ENCODE measurements around the gene EEF2KMT. TPM values are rescaled to one million over a fixed set of nuclear protein-coding genes. Genes with fewer than 3 reads are reported as not detected.

The EEF2KMT gene
- total RNA-seq, 2 donors from 2014 or later: 8.6 to 15.6 TPM

GRCh38 chr16:5070431-5071186 is 27.0 kb downstream of the EEF2KMT start:
- Histone ChIP-seq H3K9me3 (ENCODE audit: control insufficient read depth, low read length) (no peaks in the 10 kb centered on the region), H3K4me1 (ENCODE audit: control insufficient read depth, insufficient read depth, low read length) (no peaks in the 10 kb centered on the region), H3K4me3 (ENCODE audit: low read length) (no peak overlapping the region), H3K36me3 (ENCODE audit: control insufficient read depth, insufficient read depth, low read length) (peaks cover 9% of the 10 kb centered on the region), H3K27me3 (ENCODE audit: control insufficient read depth, insufficient read depth, low read length, poor library complexity, severe bottlenecking) (no peaks in the 10 kb centered on the region), H3K9ac (ENCODE audit: extremely low read depth, low read length, poor library complexity, severe bottlenecking) (no peak overlapping the region), H3K27ac (ENCODE audit: low read depth, low read length) (no peak overlapping the region)
- Mint-ChIP-seq H3K9me3 (no peaks in the 10 kb centered on the region), H3K27me3 (ENCODE audit: insufficient read depth) (peaks cover 2% of the 10 kb centered on the region), H3K27ac (no peak overlapping the region), H3K36me3 (ENCODE audit: low read depth) (peaks cover 19% of the 10 kb centered on the region), H3K4me3 (peak overlapping the region; percentile 86), H3K4me1 (no peaks in the 10 kb centered on the region)
- no peak for TF ChIP-seq CTCF (conservative IDR thresholded peaks at IDR 0.05)
- DNase-seq: no peak
- 86 to 91% methylated on average over 12 to 15 of the region's 15 CpGs for WGBS, 2 experiments (ENCODE audit: insufficient coverage in 1 of 2, insufficient read length in 1 of 2)

GRCh38 chr16:5069854-5070253 is 27.7 kb downstream of the EEF2KMT start:
- peaks cover 2% of the 10 kb centered on the region for H3K27me3 Mint-ChIP-seq (ENCODE audit: insufficient read depth)
- Histone ChIP-seq H3K4me3 (ENCODE audit: low read length) (no peak overlapping the region), H3K9ac (ENCODE audit: extremely low read depth, low read length, poor library complexity, severe bottlenecking) (no peak overlapping the region), H3K27me3 (ENCODE audit: control insufficient read depth, insufficient read depth, low read length, poor library complexity, severe bottlenecking) (no peaks in the 10 kb centered on the region), H3K9me3 (ENCODE audit: control insufficient read depth, low read length) (no peaks in the 10 kb centered on the region), H3K4me1 (ENCODE audit: control insufficient read depth, insufficient read depth, low read length) (no peaks in the 10 kb centered on the region), H3K36me3 (ENCODE audit: control insufficient read depth, insufficient read depth, low read length) (peaks cover 3% of the 10 kb centered on the region), H3K27ac (ENCODE audit: low read depth, low read length) (no peak overlapping the region)
- H3K4me1 Mint-ChIP-seq: no peaks in the 10 kb centered on the region
- TF ChIP-seq CTCF (conservative IDR thresholded peaks at IDR 0.05): no peak
- H3K4me3 Mint-ChIP-seq: no peak overlapping the region
- H3K27ac Mint-ChIP-seq: no peak overlapping the region
- WGBS, 2 experiments (ENCODE audit: insufficient coverage in 1 of 2, insufficient read length in 1 of 2): 93 to 95% methylated on average over 5 to 9 of the region's 9 CpGs
- peaks cover 11% of the 10 kb centered on the region for H3K36me3 Mint-ChIP-seq (ENCODE audit: low read depth)
- no peak for DNase-seq
- H3K9me3 Mint-ChIP-seq: no peaks in the 10 kb centered on the region

- H3K9ac ChIP-seq (ENCODE audit: extremely low read depth, low read length, poor library complexity, severe bottlenecking): no peak overlapping the region
- Mint-ChIP-seq H3K27me3 (ENCODE audit: insufficient read depth) (peaks cover 2% of the 10 kb centered on the region), H3K36me3 (ENCODE audit: low read depth) (peaks cover 4% of the 10 kb centered on the region), H3K9me3 (no peaks in the 10 kb centered on the region), H3K4me3 (no peak overlapping the region), H3K4me1 (no peaks in the 10 kb centered on the region), H3K27ac (no peak overlapping the region)
- H3K36me3 ChIP-seq (ENCODE audit: control insufficient read depth, insufficient read depth, low read length): no peaks in the 10 kb centered on the region
- WGBS, 2 experiments (ENCODE audit: insufficient coverage in 1 of 2, insufficient read length in 1 of 2): 88 to 97% methylated on average over 6 to 9 of the region's 9 CpGs
- DNase-seq: no peak
- no peaks in the 10 kb centered on the region for H3K9me3 ChIP-seq (ENCODE audit: control insufficient read depth, low read length)
- no peak for TF ChIP-seq CTCF (conservative IDR thresholded peaks at IDR 0.05)
- H3K4me1 ChIP-seq (ENCODE audit: control insufficient read depth, insufficient read depth, low read length): no peaks in the 10 kb centered on the region
- H3K27ac ChIP-seq (ENCODE audit: low read depth, low read length): no peak overlapping the region
- no peaks in the 10 kb centered on the region for H3K27me3 ChIP-seq (ENCODE audit: control insufficient read depth, insufficient read depth, low read length, poor library complexity, severe bottlenecking)
- no peak overlapping the region for H3K4me3 ChIP-seq (ENCODE audit: low read length)
These were observed 28.5 kb downstream of the EEF2KMT start for GRCh38 chr16:5069048-5069447.

Data from endodermal cell (in vitro differentiated cells).